ENCODE results near the gene SHROOM1.

SHROOM1 gene

GRCh38 chr5:132820162-132820754 lies 10.2 kb downstream of the SHROOM1 start:
- DNase-seq (ENCODE audit: low spot score), result peak; percentile 91
- no peak overlapping the region for H3K4me3 ChIP-seq
- H3K27ac ChIP-seq, result no peak overlapping the region
- peak; percentile 71 for TF ChIP-seq CTCF (IDR thresholded peaks at IDR 0.05)

DNA sequence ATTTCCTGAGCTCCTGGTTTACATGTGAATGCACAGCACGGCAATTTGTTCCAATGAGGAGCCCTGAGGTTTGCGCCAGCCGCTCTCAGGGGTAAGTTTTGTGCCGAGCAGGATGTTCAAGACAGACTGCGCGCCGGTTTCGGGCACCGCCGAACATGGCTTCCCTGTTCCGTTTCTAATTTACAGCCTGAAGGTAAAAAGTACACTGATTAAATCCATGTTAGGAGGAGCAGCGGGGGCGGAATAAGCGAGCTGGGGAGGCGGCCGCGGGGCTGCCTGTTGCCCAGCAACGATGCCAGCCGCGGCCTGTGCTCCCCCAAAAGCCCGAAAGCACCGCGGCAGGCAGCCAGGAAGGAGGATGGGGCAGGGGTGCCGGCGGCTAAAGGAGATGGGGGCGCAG lies 11.0 kb downstream of the SHROOM1 start:
- DNase-seq (ENCODE audit: low spot score), result no peak
- TF ChIP-seq CTCF (IDR thresholded peaks at IDR 0.05), result no peak
- no peak overlapping the region for H3K4me3 ChIP-seq
- H3K27ac ChIP-seq, result no peak overlapping the region

DNA sequence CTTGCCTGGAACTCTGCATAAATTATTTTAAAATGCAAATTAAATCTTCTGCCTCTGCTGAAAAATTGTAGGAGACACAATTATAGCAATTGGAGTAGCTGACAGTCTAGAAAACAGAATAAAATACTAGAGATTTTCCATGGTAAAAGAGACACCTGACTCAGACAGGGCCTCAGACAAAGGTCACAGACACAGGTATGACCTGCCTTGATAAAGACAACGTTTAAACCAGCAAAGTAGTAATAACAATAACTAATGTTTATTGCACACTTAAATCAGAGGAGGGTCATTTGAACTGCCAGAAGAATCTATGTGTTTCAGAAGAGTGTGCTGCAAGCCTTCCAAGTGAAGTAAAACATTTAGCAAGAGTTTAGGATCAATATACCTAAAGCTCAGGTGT lies 13.4 kb downstream of the SHROOM1 start:
- TF ChIP-seq CTCF (IDR thresholded peaks at IDR 0.05), result no peak
- H3K4me3 ChIP-seq, result no peak overlapping the region
- no peak for DNase-seq (ENCODE audit: low spot score)
- no peak overlapping the region for H3K27ac ChIP-seq

- no peak for DNase-seq (ENCODE audit: low spot score)
- no peak overlapping the region for H3K27ac ChIP-seq
- TF ChIP-seq CTCF (IDR thresholded peaks at IDR 0.05), result no peak
- no peak overlapping the region for H3K4me3 ChIP-seq
These were observed 13.9 kb downstream of the SHROOM1 start for GRCh38 chr5:132816554-132816953.

GRCh38 chr5:132816083-132816482 lies 14.4 kb downstream of the SHROOM1 start:
- no peak overlapping the region for H3K4me3 ChIP-seq
- no peak for TF ChIP-seq CTCF (IDR thresholded peaks at IDR 0.05)
- no peak for DNase-seq (ENCODE audit: low spot score)
- H3K27ac ChIP-seq, result no peak overlapping the region

- Histone ChIP-seq H3K27ac (no peak overlapping the region), H3K4me3 (no peak overlapping the region)
- DNase-seq (ENCODE audit: low spot score), result no peak
- no peak for TF ChIP-seq CTCF (IDR thresholded peaks at IDR 0.05)
These were observed 15.0 kb downstream of the SHROOM1 start for GRCh38 chr5:132815454-132815853.

DNA sequence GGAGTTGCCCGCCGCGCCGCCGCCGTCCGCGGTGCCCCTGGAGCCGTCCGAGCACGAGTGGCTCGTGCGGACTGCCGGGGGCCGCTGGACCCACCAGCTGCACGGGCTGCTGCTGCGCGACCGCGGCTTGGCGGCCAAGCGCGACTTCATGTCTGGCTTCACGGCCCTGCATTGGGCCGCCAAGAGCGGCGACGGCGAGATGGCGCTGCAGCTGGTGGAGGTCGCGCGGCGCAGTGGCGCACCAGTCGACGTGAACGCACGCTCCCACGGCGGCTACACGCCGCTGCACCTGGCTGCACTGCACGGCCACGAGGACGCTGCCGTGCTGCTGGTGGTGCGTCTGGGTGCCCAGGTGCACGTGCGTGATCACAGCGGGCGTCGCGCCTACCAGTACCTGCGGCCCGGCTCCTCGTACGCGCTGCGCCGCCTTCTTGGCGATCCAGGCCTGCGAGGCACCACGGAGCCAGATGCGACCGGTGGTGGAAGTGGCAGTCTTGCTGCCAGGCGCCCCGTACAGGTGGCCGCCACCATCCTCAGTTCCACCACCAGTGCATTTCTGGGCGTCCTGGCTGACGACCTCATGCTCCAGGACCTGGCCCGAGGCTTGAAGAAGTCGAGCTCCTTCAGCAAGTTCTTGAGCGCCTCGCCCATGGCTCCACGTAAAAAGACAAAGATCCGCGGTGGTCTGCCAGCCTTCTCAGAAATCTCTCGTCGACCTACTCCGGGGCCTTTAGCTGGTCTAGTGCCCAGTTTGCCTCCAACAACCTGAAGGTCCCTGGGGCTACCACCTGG lies 15.7 kb downstream of the SHROOM1 start:
- peak overlapping the region; percentile 61 for H3K4me3 ChIP-seq
- H3K27ac ChIP-seq, result no peak overlapping the region
- TF ChIP-seq CTCF (IDR thresholded peaks at IDR 0.05), result no peak
- no peak for DNase-seq (ENCODE audit: low spot score)
